Measurements from ENCODE around the gene GRAMD1B.

- TF ChIP-seq EZH2 (IDR thresholded peaks at IDR 0.05; ENCODE audit: low read depth) (no peak), CTCF (conservative IDR thresholded peaks at IDR 0.05) (no peak)
These were observed 22.0 kb upstream of the GRAMD1B start for GRCh38 chr11:123407996-123408597.
